HFF-Myc (cell line): ENCODE measurements around the gene KCNMA1.

Experiments used
- DNase-seq: peaks from one replicate; pipeline ENCODE4 v3.0.0-alpha.2; 2011; ENCODE audit warnings: low read depth; ENCODE audit errors: extremely low read depth
- H3K4me3 ChIP-seq: replicated peaks from 2 replicates; pipeline ENCODE4 v1.5.1; 2011; ENCODE audit warnings: low read depth, mild to moderate bottlenecking, control low read depth, low read length
- TF ChIP-seq, protein P1 (sequence below): IDR thresholded peaks from 2 replicates; pipeline ENCODE4 v1.5.1; 2012; ENCODE audit warnings: mild to moderate bottlenecking, low read depth, low read length, control low read depth; ENCODE audit errors: missing control alignments

KCNMA1 gene

GRCh38 chr10:77236700-77237099 lies 400.9 kb downstream of the KCNMA1 start:
- TF ChIP-seq, protein P1, sequence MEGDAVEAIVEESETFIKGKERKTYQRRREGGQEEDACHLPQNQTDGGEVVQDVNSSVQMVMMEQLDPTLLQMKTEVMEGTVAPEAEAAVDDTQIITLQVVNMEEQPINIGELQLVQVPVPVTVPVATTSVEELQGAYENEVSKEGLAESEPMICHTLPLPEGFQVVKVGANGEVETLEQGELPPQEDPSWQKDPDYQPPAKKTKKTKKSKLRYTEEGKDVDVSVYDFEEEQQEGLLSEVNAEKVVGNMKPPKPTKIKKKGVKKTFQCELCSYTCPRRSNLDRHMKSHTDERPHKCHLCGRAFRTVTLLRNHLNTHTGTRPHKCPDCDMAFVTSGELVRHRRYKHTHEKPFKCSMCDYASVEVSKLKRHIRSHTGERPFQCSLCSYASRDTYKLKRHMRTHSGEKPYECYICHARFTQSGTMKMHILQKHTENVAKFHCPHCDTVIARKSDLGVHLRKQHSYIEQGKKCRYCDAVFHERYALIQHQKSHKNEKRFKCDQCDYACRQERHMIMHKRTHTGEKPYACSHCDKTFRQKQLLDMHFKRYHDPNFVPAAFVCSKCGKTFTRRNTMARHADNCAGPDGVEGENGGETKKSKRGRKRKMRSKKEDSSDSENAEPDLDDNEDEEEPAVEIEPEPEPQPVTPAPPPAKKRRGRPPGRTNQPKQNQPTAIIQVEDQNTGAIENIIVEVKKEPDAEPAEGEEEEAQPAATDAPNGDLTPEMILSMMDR, result no peak
- no peak overlapping the region for H3K4me3 ChIP-seq
- DNase-seq, result no peak

DNA sequence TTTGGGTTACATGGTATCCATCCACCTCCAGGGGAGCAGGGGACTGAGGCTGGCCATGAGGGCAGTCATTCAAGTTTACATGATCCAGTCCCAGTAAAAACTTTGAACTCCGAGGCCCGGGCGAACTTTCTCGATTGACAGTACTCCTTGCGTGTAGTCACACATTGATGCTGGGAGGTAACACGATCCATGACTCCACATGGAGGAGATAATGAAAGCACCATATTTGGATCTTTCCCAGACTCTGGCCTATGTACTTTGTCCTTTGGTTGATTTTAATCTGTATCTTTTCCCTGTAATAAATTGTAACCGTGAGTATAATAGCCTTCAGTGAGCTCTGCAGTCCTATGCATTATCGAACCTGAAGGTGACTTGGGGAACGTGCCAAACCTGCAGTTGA lies 401.6 kb downstream of the KCNMA1 start:
- H3K4me3 ChIP-seq, result no peak overlapping the region
- TF ChIP-seq, protein P1, result no peak
- DNase-seq, result no peak

GRCh38 chr10:77234599-77234998 lies 403.0 kb downstream of the KCNMA1 start:
- TF ChIP-seq, protein P1, result no peak
- no peak overlapping the region for H3K4me3 ChIP-seq
- no peak for DNase-seq

- no peak for DNase-seq
- TF ChIP-seq, protein P1, result no peak
- no peak overlapping the region for H3K4me3 ChIP-seq
These were observed 404.1 kb downstream of the KCNMA1 start for GRCh38 chr10:77233466-77233865.

- TF ChIP-seq, protein P1, result no peak
- no peak for DNase-seq
- no peak overlapping the region for H3K4me3 ChIP-seq
These were observed 405.6 kb downstream of the KCNMA1 start for GRCh38 chr10:77231884-77232610.

- TF ChIP-seq, protein P1, result no peak
These were observed 406.2 kb downstream of the KCNMA1 start for GRCh38 chr10:77231375-77231774.

DNA sequence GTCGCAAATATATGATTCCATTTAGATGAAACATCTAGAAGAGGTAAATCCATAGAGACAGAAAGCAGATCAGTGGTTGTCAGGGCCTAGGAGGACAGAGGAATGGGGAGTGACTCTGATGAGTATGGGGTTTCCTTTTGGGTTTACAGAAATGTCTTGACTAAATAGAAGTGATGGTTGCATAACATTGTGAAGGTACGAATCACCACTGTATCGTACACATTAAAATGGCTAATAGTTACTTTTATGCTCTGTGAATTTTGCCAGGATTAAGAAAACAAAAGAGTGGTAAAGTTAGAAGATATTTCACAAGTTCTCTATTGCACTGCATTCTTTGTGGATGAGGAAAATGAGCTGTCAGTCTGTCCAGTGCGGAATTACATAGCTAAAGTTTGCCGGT lies 407.4 kb downstream of the KCNMA1 start:
- TF ChIP-seq, protein P1, result no peak
- H3K4me3 ChIP-seq, result no peak overlapping the region
- DNase-seq, result no peak

More at GRCh38 chr10:77231375-77231774, 406.2 kb downstream of the KCNMA1 start:
- DNase-seq, result no peak
- H3K4me3 ChIP-seq, result no peak overlapping the region
